Measurements from ENCODE around the gene ANO6. TPM values are rescaled to one million over a fixed set of nuclear protein-coding genes. Genes with fewer than 3 reads are reported as not detected.

ANO6 gene
- total RNA-seq, 2 donors from 2014 or later, result 24.4 to 28.0 TPM

DNA sequence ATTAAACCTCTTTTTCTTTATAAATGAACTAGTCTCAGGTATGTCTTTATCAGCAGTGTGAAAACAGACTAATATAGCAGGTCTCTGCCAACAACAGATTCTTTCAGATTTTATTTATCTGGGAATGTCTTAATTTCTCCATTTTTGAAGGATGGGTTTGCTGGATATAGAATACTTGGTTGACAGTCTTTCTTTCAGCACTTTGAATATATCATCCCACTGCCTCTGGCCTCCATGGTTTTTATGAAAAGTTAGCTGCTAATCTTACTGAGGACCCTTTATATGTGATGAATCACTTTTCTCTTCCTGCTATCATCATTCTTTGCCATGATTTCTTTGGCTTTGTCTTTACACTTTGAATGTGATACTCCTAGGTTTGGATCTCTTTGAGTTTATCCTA is 148.0 kb downstream of the ANO6 start:
- intact Hi-C loops (cut with DNase I), result no loop called here
- TF ChIP-seq, protein P1, sequence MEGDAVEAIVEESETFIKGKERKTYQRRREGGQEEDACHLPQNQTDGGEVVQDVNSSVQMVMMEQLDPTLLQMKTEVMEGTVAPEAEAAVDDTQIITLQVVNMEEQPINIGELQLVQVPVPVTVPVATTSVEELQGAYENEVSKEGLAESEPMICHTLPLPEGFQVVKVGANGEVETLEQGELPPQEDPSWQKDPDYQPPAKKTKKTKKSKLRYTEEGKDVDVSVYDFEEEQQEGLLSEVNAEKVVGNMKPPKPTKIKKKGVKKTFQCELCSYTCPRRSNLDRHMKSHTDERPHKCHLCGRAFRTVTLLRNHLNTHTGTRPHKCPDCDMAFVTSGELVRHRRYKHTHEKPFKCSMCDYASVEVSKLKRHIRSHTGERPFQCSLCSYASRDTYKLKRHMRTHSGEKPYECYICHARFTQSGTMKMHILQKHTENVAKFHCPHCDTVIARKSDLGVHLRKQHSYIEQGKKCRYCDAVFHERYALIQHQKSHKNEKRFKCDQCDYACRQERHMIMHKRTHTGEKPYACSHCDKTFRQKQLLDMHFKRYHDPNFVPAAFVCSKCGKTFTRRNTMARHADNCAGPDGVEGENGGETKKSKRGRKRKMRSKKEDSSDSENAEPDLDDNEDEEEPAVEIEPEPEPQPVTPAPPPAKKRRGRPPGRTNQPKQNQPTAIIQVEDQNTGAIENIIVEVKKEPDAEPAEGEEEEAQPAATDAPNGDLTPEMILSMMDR (IDR thresholded peaks at IDR 0.05), result no peak
- no peak for TF ChIP-seq POLR2A (IDR thresholded peaks at IDR 0.05)

DNA sequence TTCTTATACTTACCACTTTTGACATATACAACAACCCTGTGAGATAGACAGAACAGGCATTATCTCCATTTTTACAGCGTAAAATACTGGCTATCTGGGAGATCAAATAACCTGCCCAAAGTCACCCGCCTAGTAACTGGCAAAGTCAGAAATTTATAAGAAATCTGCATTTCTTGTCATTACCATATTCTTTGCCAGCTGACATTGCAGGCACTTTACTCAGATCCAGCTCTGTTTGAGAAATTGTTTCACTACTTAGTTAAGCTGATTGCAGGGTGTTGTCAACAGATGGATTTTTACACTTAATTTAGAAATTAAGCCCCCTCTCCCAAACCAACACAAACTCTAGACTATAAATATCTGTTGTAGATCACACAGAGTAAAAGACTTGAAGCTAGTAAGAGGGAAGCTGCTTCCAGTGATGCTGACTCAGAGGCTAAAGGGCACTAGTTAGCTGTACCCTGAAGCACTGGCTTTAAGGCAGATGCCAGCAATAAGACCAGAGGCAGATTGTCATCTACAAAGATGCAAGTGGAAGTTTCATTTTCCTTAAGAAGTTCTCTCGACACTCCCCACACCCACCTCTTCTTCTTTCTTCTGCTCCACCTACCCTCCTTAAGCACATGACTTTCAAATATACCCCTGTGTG is 153.1 kb downstream of the ANO6 start:
- intact Hi-C loops (cut with DNase I), result no loop called here
- no peak for ATAC-seq
- H3K9me3 ChIP-seq, result peaks cover 0 to 1% (median 0%) of the 10 kb centered on the region in 3 donors
- no peaks in the 10 kb centered on the region for H3K27me3 ChIP-seq
- H3K27ac ChIP-seq, result no peak overlapping the region
- DNase-seq, result no peak
- no peak overlapping the region for H3K4me3 ChIP-seq
- WGBS, 2 donors, result 88 to 90% methylated on average over 3 of the region's 3 CpGs
- peaks cover 0 to 2% of the 10 kb centered on the region in 2 donors for H3K36me3 ChIP-seq (replicated peaks in 1 of 2; ENCODE audit: insufficient read depth in 1 of 2, low read depth in 2 of 2)
- TF ChIP-seq, protein P1 (IDR thresholded peaks at IDR 0.05), result no peak
- TF ChIP-seq POLR2A (IDR thresholded peaks at IDR 0.05), result no peak
- H3K4me1 ChIP-seq, result no peaks in the 10 kb centered on the region

More for the DNA sequence above, 148.0 kb downstream of the ANO6 start:
- DNase-seq (no peak), ATAC-seq (no peak)
- Histone ChIP-seq H3K4me3 (no peak overlapping the region), H3K27ac (no peak overlapping the region), H3K4me1 (no peaks in the 10 kb centered on the region), H3K9me3 (peaks cover 0 to 7% (median 0%) of the 10 kb centered on the region in 3 donors), H3K36me3 (replicated peaks in 1 of 2; ENCODE audit: insufficient read depth in 1 of 2, low read depth in 2 of 2) (no peaks in the 10 kb centered on the region), H3K27me3 (no peaks in the 10 kb centered on the region)

DNA sequence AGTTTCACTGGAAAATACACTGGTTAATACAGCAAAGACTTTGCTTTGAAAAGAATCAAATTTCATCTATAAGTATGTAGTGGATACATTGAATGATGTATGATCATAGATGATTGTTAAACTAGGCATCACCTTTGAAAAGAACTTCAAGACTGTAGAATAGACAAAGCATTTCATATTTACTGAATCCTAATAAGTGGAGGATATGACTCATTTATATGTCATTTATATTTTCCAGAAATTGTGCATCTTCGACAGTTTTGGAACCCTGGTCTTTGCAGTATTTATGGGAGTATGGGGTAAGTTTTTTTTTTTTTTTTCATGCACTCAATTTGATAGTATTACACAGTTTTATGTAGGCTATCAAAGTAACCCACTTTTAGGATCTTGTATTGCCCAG is 161.9 kb downstream of the ANO6 start:
- intact Hi-C loops (cut with DNase I), result no loop called here
- Histone ChIP-seq H3K36me3 (replicated peaks in 1 of 2; ENCODE audit: insufficient read depth in 1 of 2, low read depth in 2 of 2) (no peaks in the 10 kb centered on the region), H3K27ac (no peak overlapping the region), H3K9me3 (no peaks in the 10 kb centered on the region), H3K27me3 (no peaks in the 10 kb centered on the region), H3K4me3 (no peak overlapping the region), H3K4me1 (no peaks in the 10 kb centered on the region)
- 82 to 89% methylated on average over 1 of the region's 1 CpG for WGBS, 2 donors
- DNase-seq (no peak), ATAC-seq (no peak)
- TF ChIP-seq, protein P1 (IDR thresholded peaks at IDR 0.05), result no peak
- no peak for TF ChIP-seq POLR2A (IDR thresholded peaks at IDR 0.05)

DNA sequence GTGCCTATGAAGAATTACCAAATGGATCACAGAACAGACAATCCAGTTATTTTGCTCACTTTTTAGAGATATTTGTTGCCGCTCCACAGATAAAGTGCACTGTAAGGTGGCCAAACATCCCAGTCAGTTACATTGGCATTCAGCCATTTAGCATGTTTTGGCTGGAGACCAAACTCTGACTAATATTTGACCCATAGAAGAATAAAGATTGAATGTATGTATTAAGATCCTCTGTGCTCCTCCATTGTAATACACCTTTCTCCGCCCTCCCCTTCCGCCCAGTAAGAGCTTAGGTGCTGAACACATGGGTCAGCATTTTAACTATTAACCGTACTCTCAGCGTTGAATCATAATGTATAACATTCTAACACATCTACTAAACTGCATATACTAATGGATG is 163.4 kb downstream of the ANO6 start:
- 68 to 81% methylated on average over 5 of the region's 5 CpGs for WGBS, 2 donors
- H3K27ac ChIP-seq, result no peak overlapping the region
- TF ChIP-seq, protein P1 (IDR thresholded peaks at IDR 0.05), result no peak
- no peak for TF ChIP-seq POLR2A (IDR thresholded peaks at IDR 0.05)
- no peaks in the 10 kb centered on the region for H3K4me1 ChIP-seq
- intact Hi-C loops (cut with DNase I), result no loop called here
- H3K36me3 ChIP-seq (replicated peaks in 1 of 2; ENCODE audit: insufficient read depth in 1 of 2, low read depth in 2 of 2), result no peaks in the 10 kb centered on the region
- H3K27me3 ChIP-seq, result no peaks in the 10 kb centered on the region
- ATAC-seq (no peak), DNase-seq (no peak)
- H3K4me3 ChIP-seq, result no peak overlapping the region
- H3K9me3 ChIP-seq, result no peaks in the 10 kb centered on the region

DNA sequence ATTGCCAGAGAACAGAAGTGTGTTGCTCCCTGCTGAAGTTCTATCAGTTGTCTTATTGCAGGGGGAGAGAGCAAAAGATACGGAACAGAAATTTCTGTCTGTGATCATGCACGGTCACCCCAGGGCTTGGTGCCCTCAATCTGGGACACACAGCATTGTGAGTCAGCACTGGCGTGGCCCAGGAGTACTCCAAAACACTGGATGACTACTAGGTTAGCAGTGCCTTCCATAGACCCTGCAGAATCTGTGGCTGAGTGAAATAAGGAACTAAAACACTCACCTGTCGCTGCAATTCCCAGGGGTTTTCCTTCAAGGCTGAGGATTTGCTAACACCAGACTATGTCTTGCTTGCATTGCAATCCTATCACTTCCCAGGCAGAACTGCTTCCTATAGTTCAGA is 165.5 kb downstream of the ANO6 start:
- DNase-seq (no peak), ATAC-seq (no peak)
- Histone ChIP-seq H3K9me3 (no peaks in the 10 kb centered on the region), H3K27me3 (no peaks in the 10 kb centered on the region), H3K36me3 (replicated peaks in 1 of 2; ENCODE audit: insufficient read depth in 1 of 2, low read depth in 2 of 2) (no peaks in the 10 kb centered on the region), H3K4me1 (peaks cover 2% of the 10 kb centered on the region), H3K27ac (no peak overlapping the region), H3K4me3 (no peak overlapping the region)
- WGBS, 2 donors, result 91 to 92% methylated on average over 4 of the region's 4 CpGs
- TF ChIP-seq, protein P1 (IDR thresholded peaks at IDR 0.05), result no peak
- no peak for TF ChIP-seq POLR2A (IDR thresholded peaks at IDR 0.05)
- intact Hi-C loops (cut with DNase I), result loop anchor here (10.0 kb wide), 1 partner anchor 217 kb away; no protein-coding TSS in a partner anchor
